ENCODE results near the gene ABRACL. TPM values are rescaled to one million over a fixed set of nuclear protein-coding genes. Genes with fewer than 3 reads are reported as not detected.
"Not testable (repeated sequence)": the region's sequence is repeated elsewhere in the genome, so short reads cannot be mapped to it uniquely, and the experiment has no call there.

Gene ABRACL
- total RNA-seq, 2 experiments from 2014 or later, result 185 to 190 TPM

- intact Hi-C loops (cut with micrococcal nuclease); H3K36me3 Mint-ChIP-seq (ENCODE audit: low read depth); DNase-seq; H3K9me3 Mint-ChIP-seq; CTCF ChIA-PET; H3K27ac Mint-ChIP-seq; H3K27me3 Mint-ChIP-seq (ENCODE audit: low read depth); H3K4me1 Mint-ChIP-seq (ENCODE audit: low read depth); H3K4me3 Mint-ChIP-seq: not testable (repeated sequence)
Observed at GRCh38 chr6:138992965-138993364, 35.6 kb upstream of the ABRACL start.

GRCh38 chr6:138993410-138993809 is 35.1 kb upstream of the ABRACL start:
- intact Hi-C loops (cut with micrococcal nuclease); H3K4me3 Mint-ChIP-seq: not testable (repeated sequence)

DNA sequence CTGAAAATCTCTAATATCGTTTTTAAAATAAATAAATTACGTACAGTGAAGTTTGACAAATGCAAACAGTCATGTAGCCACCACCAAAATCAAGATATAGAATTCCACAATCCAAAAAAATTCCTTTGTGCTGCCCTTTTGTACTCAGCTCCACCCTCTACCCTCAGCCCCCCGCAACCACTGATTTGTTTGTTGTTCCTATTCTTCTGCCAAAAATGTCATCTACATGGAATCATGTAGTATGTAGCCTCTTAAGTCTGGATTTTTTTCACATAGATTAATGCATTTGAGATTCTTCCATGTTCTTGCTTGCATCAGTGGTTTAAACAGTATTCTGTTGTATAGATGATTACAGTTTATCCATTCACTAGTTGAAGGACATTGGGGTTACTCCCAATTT is 32.0 kb upstream of the ABRACL start:
- no peaks in the 10 kb centered on the region for H3K36me3 Mint-ChIP-seq (ENCODE audit: low read depth)
- no peak for DNase-seq
- no peaks in the 10 kb centered on the region for H3K9me3 Mint-ChIP-seq
- H3K4me3 Mint-ChIP-seq, result no peak overlapping the region
- intact Hi-C loops (cut with micrococcal nuclease), result no loop called here
- CTCF ChIA-PET, result no interaction called here
- H3K4me1 Mint-ChIP-seq (ENCODE audit: low read depth), result no peaks in the 10 kb centered on the region
- no peaks in the 10 kb centered on the region for H3K27me3 Mint-ChIP-seq (ENCODE audit: low read depth)
- H3K27ac Mint-ChIP-seq, result no peak overlapping the region

More at GRCh38 chr6:138993410-138993809, 35.1 kb upstream of the ABRACL start:
- H3K36me3 Mint-ChIP-seq (ENCODE audit: low read depth); DNase-seq; H3K4me1 Mint-ChIP-seq (ENCODE audit: low read depth); H3K27ac Mint-ChIP-seq; H3K27me3 Mint-ChIP-seq (ENCODE audit: low read depth); CTCF ChIA-PET; H3K9me3 Mint-ChIP-seq: not testable (repeated sequence)

DNA sequence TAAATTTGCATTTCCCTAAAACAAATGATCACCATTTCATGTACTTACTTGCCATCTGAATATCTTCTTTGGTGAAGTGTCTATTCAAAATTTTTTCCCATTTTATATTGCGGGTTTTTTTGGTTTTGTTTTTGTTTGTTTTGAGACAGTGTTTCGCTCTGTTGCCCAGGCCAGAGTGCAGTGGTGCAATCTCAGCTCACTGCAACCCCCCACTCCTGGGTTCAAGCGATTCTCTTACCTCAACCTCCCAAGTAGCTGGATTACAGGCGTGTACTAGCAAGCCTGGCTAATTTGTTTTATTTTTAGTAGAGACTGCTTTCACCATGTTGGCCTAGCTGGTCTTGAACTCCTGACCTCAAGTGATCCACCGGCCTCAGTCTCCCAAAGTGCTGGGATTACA is 31.4 kb upstream of the ABRACL start:
- intact Hi-C loops (cut with micrococcal nuclease), result no loop called here
- Mint-ChIP-seq H3K27me3 (ENCODE audit: low read depth) (no peaks in the 10 kb centered on the region), H3K9me3 (no peaks in the 10 kb centered on the region), H3K4me3 (no peak overlapping the region), H3K4me1 (ENCODE audit: low read depth) (no peaks in the 10 kb centered on the region), H3K27ac (no peak overlapping the region), H3K36me3 (ENCODE audit: low read depth) (no peaks in the 10 kb centered on the region)
- CTCF ChIA-PET, result no interaction called here
- no peak for DNase-seq

DNA sequence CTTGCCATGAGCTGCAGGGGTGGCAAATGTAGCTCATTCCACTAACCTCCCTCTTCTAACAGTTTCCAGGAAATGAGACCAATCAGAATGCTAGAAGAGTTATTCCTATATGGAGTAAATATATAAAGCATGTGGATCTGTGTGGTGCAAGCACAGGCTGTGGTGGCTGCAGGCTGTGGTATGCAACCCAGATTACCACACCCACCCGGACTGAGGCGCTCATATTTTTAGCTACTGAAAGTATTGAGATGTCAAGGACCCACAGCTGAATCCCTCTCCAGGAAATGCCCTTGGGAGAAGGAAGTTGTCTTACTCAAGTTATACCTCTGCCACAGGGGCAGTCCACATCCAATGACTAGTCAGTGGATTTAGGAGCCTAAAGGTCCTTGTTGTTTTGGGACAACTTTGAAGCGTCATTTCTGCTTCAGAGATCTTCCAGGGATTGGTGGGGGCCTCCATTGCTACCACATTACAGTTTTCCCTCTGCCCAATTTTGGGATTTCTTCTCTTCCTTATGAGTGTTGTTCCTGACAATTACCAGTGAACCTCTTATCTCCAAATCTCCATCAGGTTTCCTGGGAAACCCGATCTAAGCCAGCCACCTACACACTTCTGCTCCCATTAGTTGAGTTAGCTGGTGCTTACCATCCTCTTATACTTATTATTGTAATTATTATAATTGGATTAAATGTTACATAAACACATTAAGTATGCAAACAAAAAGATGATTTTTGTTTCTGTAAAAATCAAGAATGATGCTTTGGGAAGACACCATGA is 28.4 kb upstream of the ABRACL start:
- H3K9me3 Mint-ChIP-seq, result no peaks in the 10 kb centered on the region
- CTCF ChIA-PET, result no interaction called here
- H3K27ac Mint-ChIP-seq, result no peak overlapping the region
- intact Hi-C loops (cut with micrococcal nuclease), result no loop called here
- no peaks in the 10 kb centered on the region for H3K4me1 Mint-ChIP-seq (ENCODE audit: low read depth)
- no peaks in the 10 kb centered on the region for H3K36me3 Mint-ChIP-seq (ENCODE audit: low read depth)
- no peak for DNase-seq
- no peaks in the 10 kb centered on the region for H3K27me3 Mint-ChIP-seq (ENCODE audit: low read depth)
- no peak overlapping the region for H3K4me3 Mint-ChIP-seq

DNA sequence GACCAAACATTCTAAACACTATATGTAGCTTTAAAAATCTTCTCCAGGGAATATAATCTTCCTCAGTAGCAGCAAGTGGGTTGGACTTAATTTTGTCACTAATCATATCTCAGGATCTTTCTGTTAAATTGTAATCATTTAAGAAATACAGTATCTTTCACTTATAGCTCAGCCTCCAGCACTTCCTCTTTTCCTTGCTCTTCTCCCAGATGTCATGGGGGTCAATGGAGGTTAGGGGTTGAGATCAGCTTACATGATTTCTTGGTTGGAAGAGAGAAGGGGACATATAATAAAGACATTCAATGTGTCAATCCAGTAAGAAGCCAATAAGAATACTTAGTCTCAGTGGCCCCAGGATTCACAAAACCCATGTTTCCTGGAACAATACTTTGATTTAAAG is 24.8 kb upstream of the ABRACL start:
- H3K4me3 Mint-ChIP-seq, result no peak overlapping the region
- H3K9me3 Mint-ChIP-seq, result no peaks in the 10 kb centered on the region
- no peak overlapping the region for H3K27ac Mint-ChIP-seq
- no peaks in the 10 kb centered on the region for H3K4me1 Mint-ChIP-seq (ENCODE audit: low read depth)
- no peaks in the 10 kb centered on the region for H3K36me3 Mint-ChIP-seq (ENCODE audit: low read depth)
- intact Hi-C loops (cut with micrococcal nuclease), result no loop called here
- no peaks in the 10 kb centered on the region for H3K27me3 Mint-ChIP-seq (ENCODE audit: low read depth)
- DNase-seq, result no peak
- CTCF ChIA-PET, result interaction anchor here (0.7 kb wide), 1 partner anchor 15 kb away, joined by 4 read pairs; no protein-coding TSS in a partner anchor

- no peaks in the 10 kb centered on the region for H3K9me3 Mint-ChIP-seq
- intact Hi-C loops (cut with micrococcal nuclease), result no loop called here
- H3K4me1 Mint-ChIP-seq (ENCODE audit: low read depth), result no peaks in the 10 kb centered on the region
- no peaks in the 10 kb centered on the region for H3K27me3 Mint-ChIP-seq (ENCODE audit: low read depth)
- no peak for DNase-seq
- no peak overlapping the region for H3K4me3 Mint-ChIP-seq
- CTCF ChIA-PET, result interaction anchor here (0.7 to 1.0 kb wide), 2 partner anchors 9 to 551 kb away, joined by 3 to 4 read pairs; no protein-coding TSS in a partner anchor
- H3K27ac Mint-ChIP-seq, result no peak overlapping the region
- H3K36me3 Mint-ChIP-seq (ENCODE audit: low read depth), result no peaks in the 10 kb centered on the region
Observed at GRCh38 chr6:139006477-139006876, 22.1 kb upstream of the ABRACL start.

- Mint-ChIP-seq H3K4me3 (no peak overlapping the region), H3K27ac (no peak overlapping the region), H3K4me1 (ENCODE audit: low read depth) (no peaks in the 10 kb centered on the region), H3K36me3 (ENCODE audit: low read depth) (no peaks in the 10 kb centered on the region), H3K9me3 (no peaks in the 10 kb centered on the region), H3K27me3 (ENCODE audit: low read depth) (no peaks in the 10 kb centered on the region)
- DNase-seq, result no peak
- CTCF ChIA-PET, result interaction anchor here (1.3 kb wide), 1 partner anchor 489 kb away, joined by 3 read pairs; no protein-coding TSS in a partner anchor
- intact Hi-C loops (cut with micrococcal nuclease), result no loop called here
Observed at GRCh38 chr6:139007428-139007827, 21.1 kb upstream of the ABRACL start.

GRCh38 chr6:139008117-139008516 is 20.4 kb upstream of the ABRACL start:
- Mint-ChIP-seq H3K4me3 (no peak overlapping the region), H3K4me1 (ENCODE audit: low read depth) (no peaks in the 10 kb centered on the region), H3K9me3 (no peaks in the 10 kb centered on the region), H3K27me3 (ENCODE audit: low read depth) (no peaks in the 10 kb centered on the region), H3K36me3 (ENCODE audit: low read depth) (no peaks in the 10 kb centered on the region), H3K27ac (no peak overlapping the region)
- CTCF ChIA-PET, result interaction anchor here (0.9 to 1.3 kb wide), 2 partner anchors 18 to 490 kb away, joined by 3 read pairs; no protein-coding TSS in a partner anchor
- no peak for DNase-seq
- intact Hi-C loops (cut with micrococcal nuclease), result no loop called here

DNA sequence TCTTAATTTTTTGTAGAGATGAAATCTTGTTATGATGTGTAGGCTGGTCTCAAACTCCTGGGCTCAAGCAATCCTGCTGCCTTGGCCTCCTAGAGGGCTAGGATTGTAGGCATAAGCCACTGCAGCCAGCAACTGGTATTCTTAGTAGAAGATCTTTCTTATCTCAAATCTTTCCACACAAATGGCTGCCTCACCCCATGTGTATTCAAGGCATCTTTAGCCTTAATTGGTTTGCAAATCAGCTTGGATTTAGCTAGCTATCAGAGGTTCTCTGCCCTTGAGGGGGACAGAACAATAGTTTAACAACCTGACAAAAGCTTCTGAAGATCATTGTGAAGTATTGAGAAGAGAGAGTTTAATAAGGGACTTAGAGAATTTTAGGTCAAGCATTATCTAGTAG is 17.9 kb upstream of the ABRACL start:
- CTCF ChIA-PET, result interaction anchor here (1.1 kb wide), 1 partner anchor 422 kb away, joined by 3 read pairs; no protein-coding TSS in a partner anchor

GRCh38 chr6:139011980-139012379 is 16.6 kb upstream of the ABRACL start:
- no peaks in the 10 kb centered on the region for H3K4me1 Mint-ChIP-seq (ENCODE audit: low read depth)
- intact Hi-C loops (cut with micrococcal nuclease), result no loop called here
- H3K27me3 Mint-ChIP-seq (ENCODE audit: low read depth), result no peaks in the 10 kb centered on the region
- H3K9me3 Mint-ChIP-seq, result no peaks in the 10 kb centered on the region
- H3K4me3 Mint-ChIP-seq, result no peak overlapping the region
- no peak for DNase-seq
- no peaks in the 10 kb centered on the region for H3K36me3 Mint-ChIP-seq (ENCODE audit: low read depth)
- CTCF ChIA-PET, result interaction anchor here (0.7 kb wide), 1 partner anchor 576 kb away, joined by 3 read pairs; no protein-coding TSS in a partner anchor
- no peak overlapping the region for H3K27ac Mint-ChIP-seq

More for the DNA sequence above, 17.9 kb upstream of the ABRACL start:
- no peak overlapping the region for H3K4me3 Mint-ChIP-seq
- H3K36me3 Mint-ChIP-seq (ENCODE audit: low read depth), result no peaks in the 10 kb centered on the region
- intact Hi-C loops (cut with micrococcal nuclease), result no loop called here
- H3K27me3 Mint-ChIP-seq (ENCODE audit: low read depth), result no peaks in the 10 kb centered on the region
- no peak overlapping the region for H3K27ac Mint-ChIP-seq
- no peaks in the 10 kb centered on the region for H3K4me1 Mint-ChIP-seq (ENCODE audit: low read depth)
- H3K9me3 Mint-ChIP-seq, result no peaks in the 10 kb centered on the region
- no peak for DNase-seq

DNA sequence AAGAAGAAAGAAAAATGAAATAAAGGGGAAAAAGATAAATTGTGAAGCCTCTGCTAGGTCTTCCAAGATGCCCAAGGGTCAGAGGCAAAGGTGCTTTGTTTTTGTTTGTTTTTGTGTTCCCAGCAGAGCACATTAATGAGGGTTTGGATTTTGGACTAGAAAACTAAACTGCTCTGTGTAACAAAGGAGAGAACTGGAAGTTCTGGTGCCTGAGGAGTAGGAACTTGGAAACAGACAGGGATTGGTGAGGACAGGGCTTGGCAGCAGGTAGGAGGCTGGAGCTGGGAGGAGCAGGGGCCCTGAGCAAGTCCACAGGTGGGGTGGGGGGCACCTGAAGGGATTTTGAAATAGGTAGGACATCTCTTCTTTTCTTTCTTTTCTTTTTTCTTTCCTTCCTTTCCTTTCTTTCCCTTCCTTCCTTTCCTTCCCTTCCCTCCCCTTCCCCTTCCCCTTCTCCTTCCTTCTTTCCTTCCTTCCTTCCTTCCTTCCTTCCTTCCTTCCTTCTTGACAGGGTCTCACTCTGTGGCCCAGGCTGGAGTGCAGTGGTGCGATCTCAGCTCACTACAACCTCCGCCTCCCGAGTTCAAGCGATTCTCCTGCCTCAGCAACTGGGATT is 15.3 kb upstream of the ABRACL start:
- CTCF ChIA-PET, result interaction anchor here (0.7 kb wide), 1 partner anchor 27 kb away, joined by 4 read pairs; no protein-coding TSS in a partner anchor
- Mint-ChIP-seq H3K27me3 (ENCODE audit: low read depth) (no peaks in the 10 kb centered on the region), H3K27ac (no peak overlapping the region), H3K4me3 (no peak overlapping the region), H3K4me1 (ENCODE audit: low read depth) (no peaks in the 10 kb centered on the region), H3K36me3 (ENCODE audit: low read depth) (no peaks in the 10 kb centered on the region), H3K9me3 (no peaks in the 10 kb centered on the region)
- no peak for DNase-seq
- intact Hi-C loops (cut with micrococcal nuclease), result no loop called here
